B cell (primary cell): ENCODE results near the gene ZNF581. TPM values are rescaled to one million over a fixed set of nuclear protein-coding genes. Genes with fewer than 3 reads are reported as not detected.

Source experiments
- ATAC-seq: fragments of 200-7000 bp; cut with Tn5 transposase; one replicate; pipeline ENCODE4 v1.10.0; 2021; ENCODE audit warnings: low read depth, mild to moderate bottlenecking, moderate number of reproducible peaks, moderate library complexity
- CTCF ChIA-PET: fragments of 350-600 bp; sonication (Branson Sonifier 250); formaldehyde crosslinking; loops from one replicate; lab custom pipeline; 2021; ENCODE audit warnings: antibody characterized with exemption, inconsistent platforms; lab: Charles Lee
- POLR2A ChIA-PET: fragments of 350-600 bp; sonication (Branson Sonifier 250); formaldehyde crosslinking; loops from one replicate; lab custom pipeline; 2021; ENCODE audit warnings: antibody characterized with exemption; lab: Charles Lee
- DNase-seq: peaks from one replicate; pipeline ENCODE4 v3.0.0; 2013
- H2AFZ ChIP-seq: 2 replicates; pipeline ENCODE4 v1.6.1; 2012; ENCODE audit warnings: mild to moderate bottlenecking, low read depth, low read length; ENCODE audit not compliant: insufficient read depth, poor library complexity, severe bottlenecking
- H3K27ac ChIP-seq, 2 donors: 1 replicate in 1 of 2; 2 replicates in 1 of 2; pipeline ENCODE4 v1.5.1; 2012 to 2013; ENCODE audit warnings: low read length in 2 of 2, mild to moderate bottlenecking in 2 of 2, moderate library complexity in 1 of 2
- H3K27me3 ChIP-seq, 4 experiments: fragments of 200-600 bp in 1 of 4; sonication (generic) in 1 of 4; replicated peaks in 1 of 4; 1 replicate in 2 of 4; 2 replicates in 2 of 4; pipeline versions ENCODE4 v1.6.1 to v1.7.0; 2013 to 2016; ENCODE audit warnings: low read length in 3 of 4, mild to moderate bottlenecking in 2 of 4, mixed read lengths in 1 of 4, moderate library complexity in 1 of 4; ENCODE audit not compliant: insufficient read depth in 4 of 4, control insufficient read depth in 3 of 4; ENCODE audit errors: control extremely low read depth in 1 of 4
- H3K36me3 ChIP-seq, 2 experiments: replicated peaks in 1 of 2; 1 replicate in 1 of 2; 2 replicates in 1 of 2; pipeline versions ENCODE4 v1.6.1 to v1.7.1; 2013; ENCODE audit warnings: low read length in 1 of 2; ENCODE audit not compliant: insufficient read depth in 2 of 2, control insufficient read depth in 1 of 2; ENCODE audit errors: control extremely low read depth in 1 of 2, extremely low read depth in 1 of 2
- H3K4me1 ChIP-seq, 2 donors: fragments of 200-600 bp in 1 of 2; sonication (generic) in 1 of 2; 1 replicate in 1 of 2; 2 replicates in 1 of 2; pipeline versions ENCODE4 v1.5.1 to v1.6.1; 2013 to 2017; ENCODE audit warnings: low read length in 2 of 2; ENCODE audit not compliant: control insufficient read depth in 2 of 2, insufficient read depth in 2 of 2
- H3K4me2 ChIP-seq: replicated peaks from 2 replicates; pipeline ENCODE3; 2012; ENCODE audit warnings: mild to moderate bottlenecking, low read depth, low read length; ENCODE audit not compliant: poor library complexity, severe bottlenecking
- H3K4me3 ChIP-seq, 5 experiments: fragments of 200-600 bp in 1 of 5; sonication (generic) in 1 of 5; 1 replicate in 3 of 5; 2 replicates in 2 of 5; pipeline versions ENCODE4 v1.5.1 to v1.7.0; 2011 to 2016; ENCODE audit warnings: low read length in 4 of 5, mild to moderate bottlenecking in 4 of 5, low read depth in 2 of 5, control low read depth in 1 of 5, moderate library complexity in 1 of 5; ENCODE audit not compliant: insufficient read depth in 1 of 5; ENCODE audit errors: control extremely low read depth in 1 of 5, extremely low read depth in 1 of 5
- H3K79me2 ChIP-seq: fragments of 200-600 bp; sonication (generic); one replicate; pipeline ENCODE4 v1.6.0; 2016; ENCODE audit warnings: low read length; ENCODE audit not compliant: control insufficient read depth, insufficient read depth
- H3K9ac ChIP-seq: fragments of 200-600 bp; sonication (generic); 2 replicates; pipeline ENCODE4 v1.6.1; 2017; ENCODE audit warnings: mild to moderate bottlenecking, low read length, moderate library complexity
- H3K9me3 ChIP-seq, 3 donors: one replicate each; pipeline versions ENCODE4 v1.6.1 to v1.7.1; 2013; ENCODE audit warnings: low read length in 2 of 3; ENCODE audit not compliant: control insufficient read depth in 2 of 3, insufficient read depth in 1 of 3; ENCODE audit errors: control extremely low read depth in 1 of 3
- H4K20me1 ChIP-seq: 2 replicates; pipeline ENCODE4 v1.6.0; 2012; ENCODE audit warnings: mild to moderate bottlenecking, low read length; ENCODE audit not compliant: insufficient read depth, control insufficient read depth, poor library complexity, severe bottlenecking
- H3K27ac Mint-ChIP-seq: one replicate; pipeline ENCODE4 v1.8.0; 2021; ENCODE audit warnings: mixed read lengths
- H3K27me3 Mint-ChIP-seq: one replicate; pipeline ENCODE4 v1.8.0; 2021; ENCODE audit warnings: mixed read lengths
- H3K4me1 Mint-ChIP-seq: one replicate; pipeline ENCODE4 v1.8.0; 2021; ENCODE audit warnings: mixed read lengths
- H3K4me3 Mint-ChIP-seq: one replicate; pipeline ENCODE4 v1.8.0; 2021; ENCODE audit warnings: mixed read lengths
- H3K9me3 Mint-ChIP-seq: one replicate; pipeline ENCODE4 v1.8.0; 2022; ENCODE audit warnings: mixed read lengths; ENCODE audit not compliant: insufficient read depth
- EZH2 ChIP-seq: IDR thresholded peaks from 2 replicates; pipeline ENCODE4 v1.6.1; 2012; ENCODE audit warnings: borderline replicate concordance, low read depth, mild to moderate bottlenecking, moderate library complexity, low read length; ENCODE audit not compliant: insufficient read depth, poor library complexity, severe bottlenecking
- WGBS: methylation state at CpG from one replicate; pipeline ENCODE4 v1.1.5; 2013; ENCODE audit warnings: missing lambda C conversion rate; ENCODE audit not compliant: insufficient coverage; 5-methylcytosine and 5-hydroxymethylcytosine counted together
- intact Hi-C: fragments of 100-400 bp; cut with micrococcal nuclease; formaldehyde crosslinking; loops from one replicate; pipeline ENCODE4 v1.10.0; 2022
- polyA plus RNA-seq: library from polyadenylated mRNA; depleted of rRNA; stranded (reverse); fragments of >200 nt; gene quantifications from 2 replicates; pipeline ENCODE4 v1.2.3, GENCODE V29; 2012
- total RNA-seq, 2 donors: library from RNA; stranded (reverse); fragments of 120-200 nt in 1 of 2; gene quantifications; 1 replicate in 1 of 2; 2 replicates in 1 of 2; pipeline versions ENCODE4 v1.2.3 to v1.2.4, GENCODE V29; 2013 to 2022
- TF ChIP-seq, protein P1 (sequence below): fragments of 200-600 bp; IDR thresholded peaks from one replicate; pipeline ENCODE4 v1.8.0; 2022; ENCODE audit warnings: antibody characterized with exemption, mild to moderate bottlenecking

Gene ZNF581
- total and polyA plus RNA-seq, 2 donors (not counting 1 experiment from before 2014, with no cell fraction given) = 48.2 to 51.3 TPM

DNA sequence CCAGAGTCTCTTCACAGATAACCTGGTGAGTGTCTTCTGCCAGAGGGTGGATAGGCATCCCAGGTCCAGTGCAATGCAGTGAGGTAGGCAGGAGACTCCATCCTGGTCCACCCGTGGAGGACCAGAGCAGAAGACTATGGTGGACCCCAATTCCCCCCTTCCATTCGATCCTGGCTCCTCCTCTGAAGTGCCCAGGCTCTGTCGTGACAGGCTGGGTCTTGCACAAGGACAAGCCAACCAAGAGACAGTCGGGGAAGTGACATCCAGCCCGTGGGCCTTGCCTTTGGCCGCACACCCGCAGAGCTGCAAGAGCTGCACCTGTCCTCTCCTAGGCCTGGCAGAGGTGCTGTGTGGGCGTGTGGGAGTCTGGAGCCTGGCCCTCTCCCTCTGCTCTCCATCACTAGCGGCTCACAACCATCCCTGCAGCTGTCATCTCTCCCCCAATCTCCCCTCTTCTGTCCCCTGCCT is 22.2 kb upstream of the ZNF581 start:
- POLR2A ChIA-PET = no interaction called here
- intact Hi-C loops = loop anchor here (5.0 to 10.0 kb wide), 2 partner anchors 214 to 524 kb away; partner anchors contain the start of genes UBE2S and ZNF444

DNA sequence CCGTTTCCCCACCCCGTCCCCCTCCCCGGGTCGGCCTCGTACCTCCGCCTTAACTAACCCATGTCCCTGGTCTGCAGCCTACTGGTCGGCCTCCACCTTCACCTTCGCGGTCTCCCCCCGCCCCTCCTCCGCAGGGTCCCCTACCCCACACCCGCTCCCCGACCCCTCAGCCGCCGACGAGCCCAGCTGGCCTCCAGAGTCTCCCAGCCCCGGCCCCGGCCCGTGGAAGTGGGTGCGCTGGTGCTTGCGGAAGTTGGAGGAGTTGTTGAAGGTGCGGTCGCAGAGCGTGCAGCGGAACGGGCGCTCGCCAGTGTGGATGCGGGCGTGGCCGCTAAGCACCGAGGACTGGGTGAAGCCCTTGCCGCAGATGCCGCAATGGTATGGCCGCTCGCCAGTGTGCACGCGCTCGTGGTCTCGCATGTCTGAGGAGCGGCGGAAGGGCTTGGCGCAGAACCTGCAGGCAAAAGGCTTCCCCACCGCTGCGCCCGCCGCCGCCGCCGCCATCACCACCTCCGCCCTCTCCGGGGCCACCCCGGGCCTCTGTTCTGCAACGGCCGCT is 21.7 kb upstream of the ZNF581 start:
- no peak overlapping the region for H3K4me2 ChIP-seq

More for the DNA sequence above, 22.2 kb upstream of the ZNF581 start:
- peaks cover 18% of the 10 kb centered on the region for H3K4me1 Mint-ChIP-seq
- H3K9me3 ChIP-seq = no peaks in the 10 kb centered on the region
- ATAC-seq (no peak), DNase-seq (no peak)
- no peaks in the 10 kb centered on the region for H3K27me3 ChIP-seq
- CTCF ChIA-PET = interaction anchor here (1.4 kb wide), 1 partner anchor 15 kb away, joined by 10 read pairs; the partner anchor contains the start of gene ZNF865
- H3K9ac ChIP-seq = no peak overlapping the region
- H3K27ac Mint-ChIP-seq = no peak overlapping the region
- no peaks in the 10 kb centered on the region for H3K9me3 Mint-ChIP-seq
- no peak overlapping the region for H3K4me2 ChIP-seq
- H3K4me3 Mint-ChIP-seq = no peak overlapping the region
- no peak for TF ChIP-seq EZH2
- TF ChIP-seq, protein P1, sequence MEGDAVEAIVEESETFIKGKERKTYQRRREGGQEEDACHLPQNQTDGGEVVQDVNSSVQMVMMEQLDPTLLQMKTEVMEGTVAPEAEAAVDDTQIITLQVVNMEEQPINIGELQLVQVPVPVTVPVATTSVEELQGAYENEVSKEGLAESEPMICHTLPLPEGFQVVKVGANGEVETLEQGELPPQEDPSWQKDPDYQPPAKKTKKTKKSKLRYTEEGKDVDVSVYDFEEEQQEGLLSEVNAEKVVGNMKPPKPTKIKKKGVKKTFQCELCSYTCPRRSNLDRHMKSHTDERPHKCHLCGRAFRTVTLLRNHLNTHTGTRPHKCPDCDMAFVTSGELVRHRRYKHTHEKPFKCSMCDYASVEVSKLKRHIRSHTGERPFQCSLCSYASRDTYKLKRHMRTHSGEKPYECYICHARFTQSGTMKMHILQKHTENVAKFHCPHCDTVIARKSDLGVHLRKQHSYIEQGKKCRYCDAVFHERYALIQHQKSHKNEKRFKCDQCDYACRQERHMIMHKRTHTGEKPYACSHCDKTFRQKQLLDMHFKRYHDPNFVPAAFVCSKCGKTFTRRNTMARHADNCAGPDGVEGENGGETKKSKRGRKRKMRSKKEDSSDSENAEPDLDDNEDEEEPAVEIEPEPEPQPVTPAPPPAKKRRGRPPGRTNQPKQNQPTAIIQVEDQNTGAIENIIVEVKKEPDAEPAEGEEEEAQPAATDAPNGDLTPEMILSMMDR = no peak
- no peak overlapping the region for H2AFZ ChIP-seq
- H3K4me3 ChIP-seq = no peak overlapping the region
- 98% methylated on average over 7 of the region's 9 CpGs for WGBS
- H3K79me2 ChIP-seq = peaks cover 20% of the 10 kb centered on the region
- no peak overlapping the region for H3K27ac ChIP-seq
- H3K4me1 ChIP-seq = peaks cover 10 to 14% of the 10 kb centered on the region in 2 donors
- peaks cover 0 to 17% of the 10 kb centered on the region in 2 experiments for H3K36me3 ChIP-seq
- peaks cover 14% of the 10 kb centered on the region for H4K20me1 ChIP-seq
- H3K27me3 Mint-ChIP-seq = no peaks in the 10 kb centered on the region

More for the DNA sequence above, 21.7 kb upstream of the ZNF581 start:
- TF ChIP-seq, protein P1 = no peak
- no peak for TF ChIP-seq EZH2
- peaks cover 18% of the 10 kb centered on the region for H3K4me1 Mint-ChIP-seq
- no peak overlapping the region for H3K4me3 ChIP-seq
- no peak overlapping the region for H3K27ac Mint-ChIP-seq
- no peak overlapping the region for H3K27ac ChIP-seq
- H4K20me1 ChIP-seq = peaks cover 9% of the 10 kb centered on the region
- DNase-seq (peak; percentile 27), ATAC-seq (no peak)
- H3K4me1 ChIP-seq = peaks cover 10 to 14% of the 10 kb centered on the region in 2 donors
- no peak overlapping the region for H3K9ac ChIP-seq
- H3K4me3 Mint-ChIP-seq = no peak overlapping the region
- CTCF ChIA-PET = no interaction called here
- H3K27me3 ChIP-seq = no peaks in the 10 kb centered on the region
- H3K9me3 ChIP-seq = no peaks in the 10 kb centered on the region
- H3K36me3 ChIP-seq = peaks cover 0 to 14% of the 10 kb centered on the region in 2 experiments
- H3K79me2 ChIP-seq = peaks cover 15% of the 10 kb centered on the region
- H2AFZ ChIP-seq = no peak overlapping the region
- H3K9me3 Mint-ChIP-seq = no peaks in the 10 kb centered on the region
- intact Hi-C loops = loop anchor here (5.0 to 10.0 kb wide), 2 partner anchors 214 to 523 kb away; partner anchors contain the start of genes UBE2S and ZNF444
- WGBS = 97% methylated on average over 47 of the region's 55 CpGs
- POLR2A ChIA-PET = interaction anchor here (0.5 kb wide), 1 partner anchor 17 kb away, joined by 3 read pairs; no protein-coding TSS in a partner anchor
- H3K27me3 Mint-ChIP-seq = no peaks in the 10 kb centered on the region
